ENCODE data around the gene KCNAB1.

The KCNAB1 gene

GRCh38 chr3:156480949-156481348 is 360.6 kb downstream of the KCNAB1 start:
- Histone ChIP-seq H3K9me3 (ENCODE audit: control insufficient read depth, insufficient read depth, low read length) (no peaks in the 10 kb centered on the region), H3K36me3 (ENCODE audit: insufficient read depth, low read length) (no peaks in the 10 kb centered on the region), H3K9ac (ENCODE audit: low read depth, low read length) (no peak overlapping the region), H3K4me1 (ENCODE audit: insufficient read depth, low read length) (0 out of 2 replicates have a peak, but pooled peaks cover 11% of the 10 kb centered on the region)

DNA sequence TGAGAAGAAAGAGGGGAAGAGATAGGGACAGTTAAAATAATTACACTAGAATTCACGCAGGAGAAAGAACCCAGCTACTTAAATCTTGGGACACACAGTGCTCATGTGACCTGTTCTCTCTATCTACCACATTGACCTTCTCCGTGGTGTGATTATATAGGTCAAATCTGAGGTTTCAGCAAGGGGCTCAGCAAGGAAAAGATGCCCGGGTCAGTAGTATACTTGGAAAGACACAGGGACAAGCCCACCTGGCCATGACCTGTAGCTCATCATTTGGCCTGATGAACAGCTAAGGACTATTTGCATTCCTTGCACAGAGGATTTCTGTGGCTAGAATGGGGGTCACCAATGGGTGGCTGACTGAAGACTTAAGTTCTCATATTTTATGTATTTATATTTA is 362.6 kb downstream of the KCNAB1 start:
- no peaks in the 10 kb centered on the region for H3K36me3 ChIP-seq (ENCODE audit: insufficient read depth, low read length)
- H3K4me1 ChIP-seq (ENCODE audit: insufficient read depth, low read length): 0 out of 2 replicates have a peak, but pooled peaks cover 11% of the 10 kb centered on the region
- H3K9ac ChIP-seq (ENCODE audit: low read depth, low read length): no peak overlapping the region
- H3K9me3 ChIP-seq (ENCODE audit: control insufficient read depth, insufficient read depth, low read length): no peaks in the 10 kb centered on the region

- no peak overlapping the region for H3K9ac ChIP-seq (ENCODE audit: low read depth, low read length)
- H3K9me3 ChIP-seq (ENCODE audit: control insufficient read depth, insufficient read depth, low read length): no peaks in the 10 kb centered on the region
- no peaks in the 10 kb centered on the region for H3K36me3 ChIP-seq (ENCODE audit: insufficient read depth, low read length)
- H3K4me1 ChIP-seq (ENCODE audit: insufficient read depth, low read length): 0 out of 2 replicates have a peak, but pooled peaks cover 11% of the 10 kb centered on the region
Measured at GRCh38 chr3:156483426-156483825, 363.0 kb downstream of the KCNAB1 start.

DNA sequence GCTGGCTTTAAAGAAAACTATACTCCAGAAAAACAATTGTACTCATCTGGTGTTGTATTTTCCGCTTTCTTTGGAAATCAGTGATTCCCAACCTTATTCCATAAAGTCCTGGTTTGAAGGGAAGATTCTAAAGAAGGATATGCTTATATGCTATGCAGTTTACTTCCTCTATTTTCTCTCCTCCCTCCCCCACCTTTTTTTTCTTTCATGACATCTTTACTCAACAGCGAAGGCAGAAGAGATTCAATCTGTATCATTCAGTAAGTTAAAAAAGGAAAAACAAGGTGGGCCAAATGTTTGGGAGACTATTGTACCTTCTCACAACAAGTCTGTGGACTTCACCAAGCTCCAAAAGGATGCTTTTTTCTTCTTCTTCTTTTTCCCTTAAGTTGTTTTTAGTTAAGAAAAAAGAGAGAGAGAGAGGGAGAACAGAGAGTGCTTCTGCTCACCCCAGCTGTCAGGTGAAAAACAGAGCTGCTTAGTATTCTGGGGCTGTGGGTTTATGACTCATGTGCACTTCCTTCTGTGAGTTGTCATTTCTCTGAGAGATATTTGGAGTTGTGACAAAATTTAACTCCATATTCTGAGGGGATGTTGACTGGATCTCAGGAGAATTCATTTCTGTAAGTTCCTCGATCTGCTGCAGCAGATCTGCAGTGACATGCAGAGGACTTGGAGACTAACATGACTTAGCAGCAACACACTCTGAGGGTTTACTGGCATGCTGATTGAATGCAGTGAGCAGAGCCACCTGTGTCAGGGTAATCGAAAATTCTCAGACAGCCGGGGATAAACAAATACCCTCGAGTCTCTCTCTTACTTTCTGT is 363.8 kb downstream of the KCNAB1 start:
- peaks cover 12% of the 10 kb centered on the region; the same call in 1 of the 2 replicates for H3K4me1 ChIP-seq (ENCODE audit: insufficient read depth, low read length)
- no peaks in the 10 kb centered on the region for H3K9me3 ChIP-seq (ENCODE audit: control insufficient read depth, insufficient read depth, low read length)
- no peaks in the 10 kb centered on the region for H3K36me3 ChIP-seq (ENCODE audit: insufficient read depth, low read length)
- no peak overlapping the region for H3K9ac ChIP-seq (ENCODE audit: low read depth, low read length)

- Histone ChIP-seq H3K9me3 (ENCODE audit: control insufficient read depth, insufficient read depth, low read length) (no peaks in the 10 kb centered on the region), H3K36me3 (ENCODE audit: insufficient read depth, low read length) (no peaks in the 10 kb centered on the region), H3K4me1 (ENCODE audit: insufficient read depth, low read length) (peaks cover 13% of the 10 kb centered on the region; the same call in 1 of the 2 replicates), H3K9ac (ENCODE audit: low read depth, low read length) (no peak overlapping the region)
Measured at GRCh38 chr3:156488767-156489166, 368.4 kb downstream of the KCNAB1 start.

DNA sequence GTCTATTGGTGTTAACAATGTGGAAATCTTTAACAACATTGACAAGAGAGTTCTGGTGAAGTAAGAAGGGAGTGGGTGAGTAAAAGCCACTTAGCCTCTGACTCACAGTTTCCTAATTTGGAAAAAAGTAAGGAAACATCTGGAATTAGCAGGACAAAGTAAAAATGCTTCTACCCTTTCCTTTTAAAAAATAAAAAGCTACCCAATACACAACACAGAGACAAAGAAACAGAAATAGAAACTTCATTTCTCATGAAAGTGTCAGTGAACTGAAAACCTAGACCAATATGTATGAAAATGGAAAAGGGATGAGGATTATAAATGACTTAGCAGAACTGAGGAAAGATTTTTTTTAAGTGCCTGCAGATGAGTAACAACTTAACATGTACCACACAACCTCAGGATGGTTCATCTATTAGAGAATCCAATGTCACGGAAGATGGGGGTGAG is 369.1 kb downstream of the KCNAB1 start:
- H3K9ac ChIP-seq (ENCODE audit: low read depth, low read length): no peak overlapping the region
- no peaks in the 10 kb centered on the region for H3K36me3 ChIP-seq (ENCODE audit: insufficient read depth, low read length)
- peaks cover 6% of the 10 kb centered on the region; the same call in 1 of the 2 replicates for H3K4me1 ChIP-seq (ENCODE audit: insufficient read depth, low read length)
- no peaks in the 10 kb centered on the region for H3K9me3 ChIP-seq (ENCODE audit: control insufficient read depth, insufficient read depth, low read length)

DNA sequence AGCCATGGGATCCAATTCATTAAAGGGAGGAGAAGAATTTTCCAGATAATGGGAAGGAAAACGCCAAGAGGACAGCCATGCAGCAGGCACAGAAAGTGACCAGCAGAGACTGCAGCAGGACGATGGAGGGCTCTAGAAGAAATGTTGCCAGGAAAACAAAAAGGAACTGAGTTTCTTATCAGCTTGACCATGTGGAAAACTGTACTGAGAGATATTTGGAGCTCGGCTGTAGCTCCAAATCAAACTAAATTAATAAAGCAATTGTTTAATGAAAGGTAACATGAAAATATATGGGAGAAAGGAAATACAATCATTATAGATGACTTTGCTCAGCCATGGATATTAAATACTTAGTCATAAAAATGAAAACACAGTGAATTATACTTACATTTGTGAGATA is 370.8 kb downstream of the KCNAB1 start:
- Histone ChIP-seq H3K9me3 (ENCODE audit: control insufficient read depth, insufficient read depth, low read length) (no peaks in the 10 kb centered on the region), H3K36me3 (ENCODE audit: insufficient read depth, low read length) (no peaks in the 10 kb centered on the region), H3K4me1 (ENCODE audit: insufficient read depth, low read length) (peaks cover 5% of the 10 kb centered on the region; the same call in 1 of the 2 replicates)

DNA sequence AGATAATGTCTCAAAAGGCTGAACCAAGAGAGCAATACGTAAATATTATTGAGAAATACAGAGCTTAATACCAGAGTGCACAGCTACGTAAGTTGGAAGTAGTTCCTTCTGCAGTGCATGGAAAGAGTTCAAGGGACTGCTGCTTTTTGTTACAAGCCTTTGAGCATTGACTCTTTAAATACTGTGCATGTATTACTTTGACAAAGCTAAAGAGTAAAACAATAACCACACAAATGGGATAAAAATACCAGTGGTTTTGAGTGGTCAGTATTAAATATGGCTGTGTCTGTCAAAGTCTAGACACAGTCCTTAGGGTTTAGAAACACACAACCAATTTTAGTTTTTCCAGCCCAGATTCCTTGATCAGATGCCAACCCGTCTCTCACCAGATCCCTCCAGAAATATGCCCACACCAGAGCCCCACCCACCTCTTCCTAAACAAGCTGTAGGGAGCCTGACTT is 372.5 kb downstream of the KCNAB1 start:
- H3K9ac ChIP-seq (ENCODE audit: low read depth, low read length): no peak overlapping the region
- peaks cover 5% of the 10 kb centered on the region; the same call in 1 of the 2 replicates for H3K4me1 ChIP-seq (ENCODE audit: insufficient read depth, low read length)
- H3K9me3 ChIP-seq (ENCODE audit: control insufficient read depth, insufficient read depth, low read length): no peaks in the 10 kb centered on the region
- no peaks in the 10 kb centered on the region for H3K36me3 ChIP-seq (ENCODE audit: insufficient read depth, low read length)

More for the DNA sequence above, 370.8 kb downstream of the KCNAB1 start:
- H3K9ac ChIP-seq (ENCODE audit: low read depth, low read length): no peak overlapping the region

GRCh38 chr3:156493887-156494286 is 373.5 kb downstream of the KCNAB1 start:
- Histone ChIP-seq H3K36me3 (ENCODE audit: insufficient read depth, low read length) (no peaks in the 10 kb centered on the region), H3K9ac (ENCODE audit: low read depth, low read length) (no peak overlapping the region), H3K9me3 (ENCODE audit: control insufficient read depth, insufficient read depth, low read length) (0 out of 2 replicates have a peak, but pooled peaks cover 2% of the 10 kb centered on the region), H3K4me1 (ENCODE audit: insufficient read depth, low read length) (peaks cover 5% of the 10 kb centered on the region; the same call in 1 of the 2 replicates)

DNA sequence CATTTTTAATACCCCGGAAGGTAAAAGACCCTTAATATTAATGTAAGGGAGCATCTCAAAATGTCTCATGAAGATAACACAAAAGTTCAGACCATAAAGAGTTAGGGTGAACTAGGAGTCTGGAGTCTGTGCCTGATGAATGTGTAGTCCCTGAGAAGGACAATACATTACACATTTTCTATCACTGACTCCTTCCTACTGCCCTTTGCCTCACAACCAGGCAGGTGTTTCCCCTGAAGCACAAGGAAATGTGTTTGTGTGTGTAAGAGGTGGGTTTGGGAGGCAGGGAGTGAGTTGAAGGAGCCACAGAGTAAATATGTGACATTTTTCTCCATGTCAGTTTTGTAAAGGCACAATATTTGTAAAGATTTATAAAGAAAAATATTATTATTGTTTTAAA is 375.4 kb downstream of the KCNAB1 start:
- Histone ChIP-seq H3K9me3 (ENCODE audit: control insufficient read depth, insufficient read depth, low read length) (0 out of 2 replicates have a peak, but pooled peaks cover 2% of the 10 kb centered on the region), H3K36me3 (ENCODE audit: insufficient read depth, low read length) (no peaks in the 10 kb centered on the region), H3K4me1 (ENCODE audit: insufficient read depth, low read length) (no peaks in the 10 kb centered on the region), H3K9ac (ENCODE audit: low read depth, low read length) (no peak overlapping the region)

- H3K9ac ChIP-seq (ENCODE audit: low read depth, low read length): no peak overlapping the region
- no peaks in the 10 kb centered on the region for H3K36me3 ChIP-seq (ENCODE audit: insufficient read depth, low read length)
- H3K9me3 ChIP-seq (ENCODE audit: control insufficient read depth, insufficient read depth, low read length): 0 out of 2 replicates have a peak, but pooled peaks cover 2% of the 10 kb centered on the region
- H3K4me1 ChIP-seq (ENCODE audit: insufficient read depth, low read length): no peaks in the 10 kb centered on the region
Measured at GRCh38 chr3:156497326-156497725, 376.9 kb downstream of the KCNAB1 start.

GRCh38 chr3:156498307-156498706 is 377.9 kb downstream of the KCNAB1 start:
- Histone ChIP-seq H3K9ac (ENCODE audit: low read depth, low read length) (no peak overlapping the region), H3K4me1 (ENCODE audit: insufficient read depth, low read length) (no peaks in the 10 kb centered on the region), H3K36me3 (ENCODE audit: insufficient read depth, low read length) (no peaks in the 10 kb centered on the region), H3K9me3 (ENCODE audit: control insufficient read depth, insufficient read depth, low read length) (0 out of 2 replicates have a peak, but pooled peaks cover 2% of the 10 kb centered on the region)

- Histone ChIP-seq H3K36me3 (ENCODE audit: insufficient read depth, low read length) (no peaks in the 10 kb centered on the region), H3K9ac (ENCODE audit: low read depth, low read length) (no peak overlapping the region)
Measured at GRCh38 chr3:156507285-156507684, 386.9 kb downstream of the KCNAB1 start.

GRCh38 chr3:156509189-156510174 is 389.1 kb downstream of the KCNAB1 start:
- Histone ChIP-seq H3K36me3 (ENCODE audit: insufficient read depth, low read length) (no peaks in the 10 kb centered on the region), H3K4me1 (ENCODE audit: insufficient read depth, low read length) (no peaks in the 10 kb centered on the region; the same call in 1 of the 2 replicates), H3K9ac (ENCODE audit: low read depth, low read length) (no peak overlapping the region), H3K9me3 (ENCODE audit: control insufficient read depth, insufficient read depth, low read length) (no peaks in the 10 kb centered on the region)

More at GRCh38 chr3:156507285-156507684, 386.9 kb downstream of the KCNAB1 start:
- Histone ChIP-seq H3K4me1 (ENCODE audit: insufficient read depth, low read length) (no peaks in the 10 kb centered on the region), H3K9me3 (ENCODE audit: control insufficient read depth, insufficient read depth, low read length) (no peaks in the 10 kb centered on the region)
